Measurements from ENCODE around the gene TMEM147.

DNA sequence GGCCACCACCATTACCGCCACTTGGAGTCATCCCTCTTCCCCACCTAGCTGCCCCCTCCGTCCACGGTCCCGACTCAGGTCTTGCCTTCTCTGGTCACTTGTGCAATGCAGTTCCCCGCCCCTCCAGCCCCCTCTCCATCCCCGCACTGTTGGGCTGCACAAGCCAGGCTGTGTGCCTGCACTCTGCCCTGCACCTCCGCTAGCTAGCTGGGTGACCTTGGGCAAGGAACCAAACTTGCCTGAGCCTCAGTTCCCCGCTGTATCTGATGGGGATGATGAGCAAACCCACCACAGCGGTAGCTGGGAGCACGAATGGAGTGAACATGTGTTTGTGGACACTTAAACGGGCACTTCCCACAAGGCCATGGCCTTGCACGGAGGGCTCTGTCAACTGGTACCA is 5.6 kb upstream of the TMEM147 start:
- no peak for TF ChIP-seq POLR2A (IDR thresholded peaks at IDR 0.05)
- no peak for TF ChIP-seq CTCF (IDR thresholded peaks at IDR 0.05)

Data from uterus (tissue), 2 donors.